ENCODE results near the gene SNCA.
A peak's percentile ranks its signal among the peaks of the same experiment; 100 is the strongest.

The SNCA gene

DNA sequence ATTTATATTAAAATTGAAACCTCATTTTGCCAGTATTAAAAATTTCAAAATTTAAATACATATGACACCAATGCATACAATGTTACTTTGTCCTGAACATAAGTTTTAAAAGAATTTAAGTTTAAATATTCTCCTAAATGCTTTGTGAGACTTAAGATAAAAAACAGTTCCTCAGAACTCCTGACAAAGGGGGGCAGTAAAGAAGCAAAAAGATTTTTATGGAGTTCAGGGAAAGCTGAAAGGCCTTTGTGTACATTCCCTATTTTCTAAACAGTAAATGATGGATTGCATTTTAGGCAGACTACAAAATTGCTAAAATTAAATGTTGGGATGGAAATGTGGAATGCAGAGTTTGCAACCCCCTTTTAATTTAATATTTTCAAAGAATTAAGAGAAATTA is 81.7 kb downstream of the SNCA start:
- no peaks in the 10 kb centered on the region for H3K9me3 ChIP-seq (ENCODE audit: control insufficient read depth, low read length)
- H3K36me3 ChIP-seq (ENCODE audit: control insufficient read depth, insufficient read depth, low read length): no peaks in the 10 kb centered on the region
- peaks cover 6% of the 10 kb centered on the region for H3K4me1 ChIP-seq (ENCODE audit: control insufficient read depth, insufficient read depth, low read length, poor library complexity, severe bottlenecking)
- no peak overlapping the region for H3K27ac ChIP-seq (ENCODE audit: low read depth, low read length, severe bottlenecking)
- no peak overlapping the region for H3K4me3 ChIP-seq (ENCODE audit: extremely low read depth, insufficient read depth, low read length, poor library complexity, severe bottlenecking)

- WGBS, 2 experiments (ENCODE audit: insufficient coverage in 2 of 2): 100% methylated on average over 1 of the region's 4 CpGs; no CpG with 5 or more reads in 1 of the 2 experiments
- no peak overlapping the region for H3K27ac ChIP-seq (ENCODE audit: low read depth, low read length, severe bottlenecking)
- no peaks in the 10 kb centered on the region for H3K9me3 ChIP-seq (ENCODE audit: control insufficient read depth, low read length)
- H3K36me3 ChIP-seq (ENCODE audit: control insufficient read depth, insufficient read depth, low read length): no peaks in the 10 kb centered on the region
- H3K4me1 ChIP-seq (ENCODE audit: control insufficient read depth, insufficient read depth, low read length, poor library complexity, severe bottlenecking): peaks cover 6% of the 10 kb centered on the region
- H3K4me3 ChIP-seq (ENCODE audit: extremely low read depth, insufficient read depth, low read length, poor library complexity, severe bottlenecking): no peak overlapping the region
Observed at GRCh38 chr4:89754531-89754930, 82.4 kb downstream of the SNCA start.

GRCh38 chr4:89753601-89754066 is 83.3 kb downstream of the SNCA start:
- Histone ChIP-seq H3K4me3 (ENCODE audit: extremely low read depth, insufficient read depth, low read length, poor library complexity, severe bottlenecking) (no peak overlapping the region), H3K27ac (ENCODE audit: low read depth, low read length, severe bottlenecking) (peak overlapping the region; percentile 90), H3K9me3 (ENCODE audit: control insufficient read depth, low read length) (no peaks in the 10 kb centered on the region), H3K4me1 (ENCODE audit: control insufficient read depth, insufficient read depth, low read length, poor library complexity, severe bottlenecking) (peaks cover 6% of the 10 kb centered on the region), H3K36me3 (ENCODE audit: control insufficient read depth, insufficient read depth, low read length) (no peaks in the 10 kb centered on the region)
- WGBS, 2 experiments (ENCODE audit: insufficient coverage in 2 of 2): 80 to 82% methylated on average over 1 to 2 of the region's 5 CpGs

- no peaks in the 10 kb centered on the region for H3K36me3 ChIP-seq (ENCODE audit: control insufficient read depth, insufficient read depth, low read length)
- peaks cover 6% of the 10 kb centered on the region for H3K4me1 ChIP-seq (ENCODE audit: control insufficient read depth, insufficient read depth, low read length, poor library complexity, severe bottlenecking)
- no peak overlapping the region for H3K4me3 ChIP-seq (ENCODE audit: extremely low read depth, insufficient read depth, low read length, poor library complexity, severe bottlenecking)
- WGBS, 2 experiments (ENCODE audit: insufficient coverage in 2 of 2): 78 to 87% methylated on average over 6 of the region's 7 CpGs
- H3K9me3 ChIP-seq (ENCODE audit: control insufficient read depth, low read length): no peaks in the 10 kb centered on the region
- H3K27ac ChIP-seq (ENCODE audit: low read depth, low read length, severe bottlenecking): peak overlapping the region; percentile 90
Observed at GRCh38 chr4:89752932-89753598, 83.9 kb downstream of the SNCA start.

- Histone ChIP-seq H3K9me3 (ENCODE audit: control insufficient read depth, low read length) (no peaks in the 10 kb centered on the region), H3K27ac (ENCODE audit: low read depth, low read length, severe bottlenecking) (no peak overlapping the region), H3K4me3 (ENCODE audit: extremely low read depth, insufficient read depth, low read length, poor library complexity, severe bottlenecking) (no peak overlapping the region), H3K36me3 (ENCODE audit: control insufficient read depth, insufficient read depth, low read length) (no peaks in the 10 kb centered on the region), H3K4me1 (ENCODE audit: control insufficient read depth, insufficient read depth, low read length, poor library complexity, severe bottlenecking) (peaks cover 6% of the 10 kb centered on the region)
- 92 to 100% methylated on average over 1 to 5 of the region's 5 CpGs for WGBS, 2 experiments (ENCODE audit: insufficient coverage in 2 of 2)
Observed at GRCh38 chr4:89751416-89751815, 85.5 kb downstream of the SNCA start.

DNA sequence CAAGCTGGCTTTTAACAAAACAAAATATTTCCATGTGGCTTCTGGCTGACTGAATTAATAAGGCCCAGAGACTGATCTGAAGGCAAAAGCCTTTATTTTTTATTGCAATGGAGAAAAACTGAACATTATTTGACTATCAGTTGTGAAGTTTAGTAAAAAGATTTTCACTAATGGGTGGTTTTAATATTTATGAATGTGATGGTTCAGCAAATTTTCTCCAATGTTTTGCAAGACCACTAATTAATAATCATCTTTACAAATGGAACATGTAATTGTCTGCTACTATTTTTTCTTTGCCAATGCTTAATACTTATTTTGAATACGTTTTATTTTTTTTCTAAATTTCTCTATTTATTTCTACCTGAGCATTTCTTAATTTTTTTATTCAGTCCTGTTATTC is 90.6 kb downstream of the SNCA start:
- Histone ChIP-seq H3K36me3 (ENCODE audit: control insufficient read depth, insufficient read depth, low read length) (no peaks in the 10 kb centered on the region), H3K27ac (ENCODE audit: low read depth, low read length, severe bottlenecking) (no peak overlapping the region), H3K4me3 (ENCODE audit: extremely low read depth, insufficient read depth, low read length, poor library complexity, severe bottlenecking) (no peak overlapping the region), H3K4me1 (ENCODE audit: control insufficient read depth, insufficient read depth, low read length, poor library complexity, severe bottlenecking) (no peaks in the 10 kb centered on the region), H3K9me3 (ENCODE audit: control insufficient read depth, low read length) (no peaks in the 10 kb centered on the region)
- WGBS, 2 experiments (ENCODE audit: insufficient coverage in 2 of 2): no CpG with 5 or more reads among the region's 1 CpG

DNA sequence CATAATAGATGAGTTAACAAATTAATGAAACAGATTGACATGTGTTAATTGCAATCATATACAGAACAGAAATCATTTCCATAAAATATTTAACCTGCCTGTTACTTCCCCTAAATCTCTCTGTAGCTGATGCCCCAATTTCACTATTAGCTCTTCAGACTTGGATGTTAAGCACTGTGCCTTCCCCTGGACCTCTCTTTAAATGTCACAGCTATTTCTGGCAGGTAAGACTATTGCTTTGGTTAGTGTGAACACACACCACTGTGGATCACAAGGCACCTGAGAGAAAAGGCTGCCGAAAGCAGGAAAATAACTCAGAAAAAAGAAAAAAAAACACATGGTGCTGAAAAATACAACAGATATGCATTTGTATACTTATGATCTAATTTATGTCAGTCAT is 91.3 kb downstream of the SNCA start:
- WGBS, 2 experiments (ENCODE audit: insufficient coverage in 2 of 2): no CpG with 5 or more reads among the region's 1 CpG
- Histone ChIP-seq H3K27ac (ENCODE audit: low read depth, low read length, severe bottlenecking) (no peak overlapping the region), H3K4me3 (ENCODE audit: extremely low read depth, insufficient read depth, low read length, poor library complexity, severe bottlenecking) (no peak overlapping the region), H3K9me3 (ENCODE audit: control insufficient read depth, low read length) (no peaks in the 10 kb centered on the region), H3K4me1 (ENCODE audit: control insufficient read depth, insufficient read depth, low read length, poor library complexity, severe bottlenecking) (no peaks in the 10 kb centered on the region), H3K36me3 (ENCODE audit: control insufficient read depth, insufficient read depth, low read length) (no peaks in the 10 kb centered on the region)

DNA sequence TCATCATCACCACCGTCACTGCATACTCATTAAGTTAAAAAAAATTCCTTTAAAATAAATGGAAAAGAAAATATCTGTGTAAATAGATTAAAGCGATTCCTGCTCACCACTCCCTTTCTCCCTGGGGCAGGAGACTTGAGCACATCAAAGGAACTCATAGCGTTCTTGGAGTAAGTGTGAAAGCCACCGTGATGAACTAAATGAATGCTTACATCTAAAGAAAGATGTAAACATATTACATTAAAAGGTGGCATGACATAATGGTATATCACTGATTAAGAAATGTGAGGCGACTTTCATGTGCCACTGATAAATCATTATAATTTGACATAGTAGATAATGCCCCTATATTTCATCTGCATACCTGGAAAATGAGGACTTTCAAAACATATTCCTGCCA is 92.0 kb downstream of the SNCA start:
- no CpG with 5 or more reads among the region's 5 CpGs for WGBS, 2 experiments (ENCODE audit: insufficient coverage in 2 of 2)
- Histone ChIP-seq H3K36me3 (ENCODE audit: control insufficient read depth, insufficient read depth, low read length) (no peaks in the 10 kb centered on the region), H3K9me3 (ENCODE audit: control insufficient read depth, low read length) (no peaks in the 10 kb centered on the region), H3K27ac (ENCODE audit: low read depth, low read length, severe bottlenecking) (no peak overlapping the region), H3K4me3 (ENCODE audit: extremely low read depth, insufficient read depth, low read length, poor library complexity, severe bottlenecking) (no peak overlapping the region), H3K4me1 (ENCODE audit: control insufficient read depth, insufficient read depth, low read length, poor library complexity, severe bottlenecking) (no peaks in the 10 kb centered on the region)

GRCh38 chr4:89741768-89742167 is 95.2 kb downstream of the SNCA start:
- Histone ChIP-seq H3K9me3 (ENCODE audit: control insufficient read depth, low read length) (no peaks in the 10 kb centered on the region), H3K27ac (ENCODE audit: low read depth, low read length, severe bottlenecking) (no peak overlapping the region), H3K4me3 (ENCODE audit: extremely low read depth, insufficient read depth, low read length, poor library complexity, severe bottlenecking) (no peak overlapping the region), H3K4me1 (ENCODE audit: control insufficient read depth, insufficient read depth, low read length, poor library complexity, severe bottlenecking) (no peaks in the 10 kb centered on the region), H3K36me3 (ENCODE audit: control insufficient read depth, insufficient read depth, low read length) (no peaks in the 10 kb centered on the region)
- WGBS, 2 experiments (ENCODE audit: insufficient coverage in 2 of 2): 86% methylated on average over 1 of the region's 3 CpGs; no CpG with 5 or more reads in 1 of the 2 experiments

DNA sequence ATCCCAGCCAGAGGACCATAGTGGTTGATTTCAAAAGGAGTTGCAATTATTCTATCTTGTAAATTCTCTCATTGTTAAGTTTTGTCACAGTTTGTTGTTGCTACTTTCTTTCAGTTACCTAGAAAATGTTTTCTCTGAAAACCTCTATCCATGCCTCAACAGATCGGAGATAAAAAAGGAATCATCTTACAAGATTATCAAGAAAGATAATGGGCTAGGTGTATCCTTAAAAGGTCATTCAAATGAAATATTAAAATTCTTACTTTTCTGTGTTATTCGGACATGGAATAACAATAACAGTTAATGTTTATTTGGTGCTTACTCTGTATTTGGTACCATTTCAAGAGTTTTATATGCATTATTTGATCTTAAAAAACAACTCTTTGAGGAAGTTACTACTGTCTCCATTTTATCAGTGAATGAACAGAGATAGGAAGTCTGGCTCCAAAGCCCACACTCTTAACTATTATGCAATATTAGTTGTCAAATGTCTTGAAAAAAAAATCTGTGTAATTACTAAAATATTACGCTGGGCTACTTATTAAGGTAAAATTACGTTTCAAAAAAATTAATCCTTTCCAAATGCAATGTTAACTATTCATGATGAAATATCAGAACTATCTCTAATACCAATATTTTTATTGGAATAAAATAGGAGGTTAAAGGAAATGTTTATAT is 97.5 kb downstream of the SNCA start:
- Histone ChIP-seq H3K27ac (ENCODE audit: low read depth, low read length, severe bottlenecking) (no peak overlapping the region), H3K9me3 (ENCODE audit: control insufficient read depth, low read length) (no peaks in the 10 kb centered on the region), H3K36me3 (ENCODE audit: control insufficient read depth, insufficient read depth, low read length) (no peaks in the 10 kb centered on the region), H3K4me3 (ENCODE audit: extremely low read depth, insufficient read depth, low read length, poor library complexity, severe bottlenecking) (no peak overlapping the region), H3K4me1 (ENCODE audit: control insufficient read depth, insufficient read depth, low read length, poor library complexity, severe bottlenecking) (no peaks in the 10 kb centered on the region)
- no CpG with 5 or more reads among the region's 4 CpGs for WGBS, 2 experiments (ENCODE audit: insufficient coverage in 2 of 2)

DNA sequence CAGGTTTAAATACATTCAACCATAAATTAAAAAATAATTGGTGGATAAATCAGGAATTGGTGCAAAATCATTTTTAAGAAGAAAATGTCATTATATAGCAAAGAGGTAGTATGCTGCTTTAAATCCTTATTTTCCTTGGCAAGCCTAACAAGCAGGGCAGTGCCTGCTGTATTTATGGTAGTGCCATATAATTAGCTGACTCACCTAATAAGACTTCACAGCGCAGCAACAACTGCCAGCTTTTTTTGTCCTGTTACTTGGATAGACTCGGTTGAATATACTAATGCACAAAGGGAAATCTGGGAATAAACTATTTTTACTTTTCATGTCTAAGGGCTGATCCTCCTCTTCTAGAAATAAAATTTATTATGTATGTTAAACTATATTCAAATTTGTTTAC is 99.1 kb downstream of the SNCA start:
- H3K9me3 ChIP-seq (ENCODE audit: control insufficient read depth, low read length): no peaks in the 10 kb centered on the region

More for the DNA sequence above, 99.1 kb downstream of the SNCA start:
- Histone ChIP-seq H3K4me1 (ENCODE audit: control insufficient read depth, insufficient read depth, low read length, poor library complexity, severe bottlenecking) (no peaks in the 10 kb centered on the region), H3K36me3 (ENCODE audit: control insufficient read depth, insufficient read depth, low read length) (no peaks in the 10 kb centered on the region), H3K4me3 (ENCODE audit: extremely low read depth, insufficient read depth, low read length, poor library complexity, severe bottlenecking) (no peak overlapping the region), H3K27ac (ENCODE audit: low read depth, low read length, severe bottlenecking) (no peak overlapping the region)
- no CpG with 5 or more reads among the region's 2 CpGs for WGBS, 2 experiments (ENCODE audit: insufficient coverage in 2 of 2)
